CD14-positive monocyte (primary cell): Measurements from ENCODE around the gene PHLDA2. TPM values are rescaled to one million over a fixed set of nuclear protein-coding genes. Genes with fewer than 3 reads are reported as not detected.
A peak's percentile ranks its signal among the peaks of the same experiment; 100 is the strongest.

Source experiments
- DNase-seq, 3 donors: peaks; one replicate each; pipeline ENCODE4 v3.0.0-alpha.2; 2011 to 2022
- H2AFZ ChIP-seq: 2 replicates; pipeline ENCODE4 v1.6.0; 2012; ENCODE audit warnings: mild to moderate bottlenecking, low read depth, low read length, inconsistent platforms; ENCODE audit not compliant: insufficient read depth, poor library complexity, severe bottlenecking
- H3K27ac ChIP-seq, 2 donors: 1 replicate in 1 of 2; 2 replicates in 1 of 2; pipeline ENCODE4 v1.5.1; 2012 to 2013; ENCODE audit warnings: low read length in 2 of 2, control low read depth in 1 of 2, inconsistent platforms in 1 of 2, low read depth in 1 of 2, mild to moderate bottlenecking in 1 of 2
- H3K27me3 ChIP-seq, 2 donors: one replicate each; pipeline versions ENCODE4 v1.6.0 to v1.6.1; 2011 to 2013; ENCODE audit warnings: low read length in 2 of 2; ENCODE audit not compliant: control insufficient read depth in 2 of 2, insufficient read depth in 2 of 2
- H3K36me3 ChIP-seq, 2 donors: replicated peaks in 1 of 2; 1 replicate in 1 of 2; 2 replicates in 1 of 2; pipeline versions ENCODE4 v1.5.1 to v1.6.1; 2012 to 2013; ENCODE audit warnings: low read length in 2 of 2, control low read depth in 1 of 2, inconsistent platforms in 1 of 2, mild to moderate bottlenecking in 1 of 2; ENCODE audit not compliant: insufficient read depth in 2 of 2, control insufficient read depth in 1 of 2
- H3K4me1 ChIP-seq, 2 donors: 1 replicate in 1 of 2; 2 replicates in 1 of 2; pipeline versions ENCODE4 v1.5.1 to v1.6.1; 2012 to 2013; ENCODE audit warnings: low read length in 2 of 2, control low read depth in 1 of 2, inconsistent platforms in 1 of 2, mild to moderate bottlenecking in 1 of 2, moderate library complexity in 1 of 2; ENCODE audit not compliant: insufficient read depth in 2 of 2, control insufficient read depth in 1 of 2
- H3K4me2 ChIP-seq: replicated peaks from 2 replicates; pipeline ENCODE3; 2012; ENCODE audit warnings: low read length, moderate library complexity, mild to moderate bottlenecking; ENCODE audit not compliant: poor library complexity, severe bottlenecking; ENCODE audit errors: extremely low read depth
- H3K4me3 ChIP-seq, 3 experiments: fragments of 200-600 bp in 1 of 3; sonication (generic) in 1 of 3; replicated peaks in 1 of 3; 1 replicate in 2 of 3; 2 replicates in 1 of 3; pipeline ENCODE4 v1.5.1; 2011 to 2013; ENCODE audit warnings: low read length in 3 of 3, mild to moderate bottlenecking in 3 of 3, control low read depth in 2 of 3, low read depth in 2 of 3, inconsistent platforms in 1 of 3, moderate library complexity in 1 of 3
- H3K79me2 ChIP-seq: 2 replicates; pipeline ENCODE4 v1.6.0; 2012; ENCODE audit warnings: mild to moderate bottlenecking, control low read depth, inconsistent platforms, low read length, moderate library complexity; ENCODE audit not compliant: insufficient read depth
- H3K9ac ChIP-seq: 2 replicates; pipeline ENCODE4 v1.6.0; 2017; ENCODE audit warnings: low read length, mild to moderate bottlenecking; ENCODE audit not compliant: insufficient read depth, poor library complexity, severe bottlenecking
- H3K9me3 ChIP-seq, 2 donors: replicated peaks in 1 of 2; 1 replicate in 1 of 2; 2 replicates in 1 of 2; pipeline versions ENCODE4 v1.5.1 to v1.6.1; 2012 to 2013; ENCODE audit warnings: low read length in 2 of 2, control low read depth in 1 of 2; ENCODE audit not compliant: control insufficient read depth in 1 of 2, insufficient read depth in 1 of 2
- H4K20me1 ChIP-seq: 2 replicates; pipeline ENCODE4 v1.6.0; 2012; ENCODE audit warnings: mild to moderate bottlenecking, low read length, control low read depth, moderate library complexity; ENCODE audit not compliant: insufficient read depth
- H3K27ac Mint-ChIP-seq, 7 donors: one replicate each; pipeline ENCODE4 v1.8.0; 2020; ENCODE audit warnings: mild to moderate bottlenecking in 7 of 7, mixed read lengths in 7 of 7, moderate library complexity in 6 of 7, inconsistent platforms in 2 of 7
- H3K27me3 Mint-ChIP-seq, 3 donors: one replicate each; pipeline ENCODE4 v1.8.0; 2021 to 2022; ENCODE audit warnings: low read depth in 3 of 3, mild to moderate bottlenecking in 3 of 3, mixed read lengths in 3 of 3, moderate library complexity in 3 of 3, inconsistent platforms in 1 of 3
- H3K36me3 Mint-ChIP-seq, 2 donors: one replicate each; pipeline ENCODE4 v1.8.0; 2020; ENCODE audit warnings: mixed read lengths in 2 of 2, inconsistent platforms in 1 of 2, mild to moderate bottlenecking in 1 of 2
- H3K4me1 Mint-ChIP-seq: one replicate; pipeline ENCODE4 v1.8.0; 2020; ENCODE audit warnings: mild to moderate bottlenecking, mixed read lengths
- H3K4me3 Mint-ChIP-seq, 2 donors: one replicate each; pipeline ENCODE4 v1.8.0; 2020; ENCODE audit warnings: mild to moderate bottlenecking in 2 of 2, mixed read lengths in 2 of 2, moderate library complexity in 1 of 2
- H3K9me3 Mint-ChIP-seq, 7 donors: one replicate each; pipeline ENCODE4 v1.8.0; 2020 to 2022; ENCODE audit warnings: mixed read lengths in 7 of 7, mild to moderate bottlenecking in 6 of 7, moderate library complexity in 6 of 7, inconsistent platforms in 2 of 7
- CTCF ChIP-seq: fragments of 200-600 bp; IDR thresholded peaks from one replicate; pipeline ENCODE4 v1.8.0; 2022; ENCODE audit warnings: antibody characterized with exemption, mild to moderate bottlenecking
- WGBS: methylation state at CpG from one replicate; pipeline ENCODE4 v1.1.5; 2013; ENCODE audit warnings: missing lambda C conversion rate; ENCODE audit not compliant: insufficient coverage; 5-methylcytosine and 5-hydroxymethylcytosine counted together
- intact Hi-C, 2 donors: fragments of 100-400 bp; cut with micrococcal nuclease; formaldehyde crosslinking; loops; one replicate each; pipeline versions ENCODE4 v1.15.0 to v1.15.1; 2023
- polyA plus RNA-seq, 3 donors: library from polyadenylated mRNA; depleted of rRNA in 1 of 3; unstranded in 2 of 3; stranded (reverse) in 1 of 3; fragments of 300-500 nt in 2 of 3; fragments of >200 nt in 1 of 3; fragmentation: Illumina TruSeq in 2 of 3; gene quantifications; 1 replicate in 2 of 3; 2 replicates in 1 of 3; pipeline ENCODE4 v1.2.3, GENCODE V29; 2012 to 2021

Gene PHLDA2
- polyA plus RNA-seq, 3 donors, result 2.6 to 54.5 (median 4.7) TPM

- Histone ChIP-seq H3K4me1 (peaks cover 38 to 51% of the 10 kb centered on the region in 2 donors), H3K4me3 (no peak overlapping the region), H3K9ac (no peak overlapping the region), H3K36me3 (peaks cover 67 to 86% of the 10 kb centered on the region in 2 donors), H3K79me2 (peaks cover 37% of the 10 kb centered on the region), H4K20me1 (peaks cover 54% of the 10 kb centered on the region), H3K27ac (no peak overlapping the region), H3K4me2 (no peak overlapping the region), H3K9me3 (no peaks in the 10 kb centered on the region), H3K27me3 (no peaks in the 10 kb centered on the region), H2AFZ (no peak overlapping the region)
- Mint-ChIP-seq H3K4me1 (peaks cover 41% of the 10 kb centered on the region), H3K9me3 (no peaks in the 10 kb centered on the region), H3K27ac (peak overlapping the region in 4 of 7 donors; percentile 4 to 57 (median 25)), H3K4me3 (no peak overlapping the region), H3K36me3 (peaks cover 84 to 96% of the 10 kb centered on the region in 2 donors), H3K27me3 (peaks cover 0 to 3% (median 1%) of the 10 kb centered on the region in 3 donors)
- DNase-seq, result no peak
- intact Hi-C loops, result loop anchor here in 1 of 2 donors (10.0 kb wide), 1 partner anchor 425 kb away; no protein-coding TSS in a partner anchor
- 97% methylated on average over 3 of the region's 7 CpGs for WGBS
- TF ChIP-seq CTCF, result no peak
Measured at GRCh38 chr11:2960139-2960538, 30.9 kb upstream of the PHLDA2 start.

- DNase-seq, result peak in 2 of 3 donors; percentile 50 to 59
- Histone ChIP-seq H2AFZ (no peak overlapping the region), H3K4me3 (no peak overlapping the region), H3K4me1 (peaks cover 36 to 44% of the 10 kb centered on the region in 2 donors), H3K79me2 (peaks cover 29% of the 10 kb centered on the region), H3K9me3 (no peaks in the 10 kb centered on the region), H4K20me1 (peaks cover 35% of the 10 kb centered on the region), H3K27ac (peak overlapping the region; percentile 57 to 66), H3K36me3 (peaks cover 67 to 86% of the 10 kb centered on the region in 2 donors), H3K27me3 (no peaks in the 10 kb centered on the region), H3K4me2 (peak overlapping the region; percentile 25), H3K9ac (no peak overlapping the region)
- intact Hi-C loops, result no loop called here
- Mint-ChIP-seq H3K4me1 (peaks cover 35% of the 10 kb centered on the region), H3K9me3 (no peaks in the 10 kb centered on the region), H3K36me3 (peaks cover 83 to 96% of the 10 kb centered on the region in 2 donors), H3K27me3 (peaks cover 0 to 3% (median 1%) of the 10 kb centered on the region in 3 donors), H3K4me3 (peak overlapping the region in 1 of 2 donors; percentile 53), H3K27ac (peak overlapping the region; percentile 19 to 91 (median 85))
- no peak for TF ChIP-seq CTCF
- 0% methylated on average over 1 of the region's 3 CpGs for WGBS
Measured at GRCh38 chr11:2958251-2958650, 29.0 kb upstream of the PHLDA2 start.
